CD4-positive, alpha-beta T cell treated with Interleukin-6 for 4 hours (primary cell): ENCODE results near the gene TLR8.
A peak's percentile ranks its signal among the peaks of the same experiment; 100 is the strongest.

ENCODE experiments used
- DNase-seq: peaks from one replicate; pipeline ENCODE4 v3.0.0-alpha.2; 2020; ENCODE audit warnings: mixed read lengths

Gene TLR8

DNA sequence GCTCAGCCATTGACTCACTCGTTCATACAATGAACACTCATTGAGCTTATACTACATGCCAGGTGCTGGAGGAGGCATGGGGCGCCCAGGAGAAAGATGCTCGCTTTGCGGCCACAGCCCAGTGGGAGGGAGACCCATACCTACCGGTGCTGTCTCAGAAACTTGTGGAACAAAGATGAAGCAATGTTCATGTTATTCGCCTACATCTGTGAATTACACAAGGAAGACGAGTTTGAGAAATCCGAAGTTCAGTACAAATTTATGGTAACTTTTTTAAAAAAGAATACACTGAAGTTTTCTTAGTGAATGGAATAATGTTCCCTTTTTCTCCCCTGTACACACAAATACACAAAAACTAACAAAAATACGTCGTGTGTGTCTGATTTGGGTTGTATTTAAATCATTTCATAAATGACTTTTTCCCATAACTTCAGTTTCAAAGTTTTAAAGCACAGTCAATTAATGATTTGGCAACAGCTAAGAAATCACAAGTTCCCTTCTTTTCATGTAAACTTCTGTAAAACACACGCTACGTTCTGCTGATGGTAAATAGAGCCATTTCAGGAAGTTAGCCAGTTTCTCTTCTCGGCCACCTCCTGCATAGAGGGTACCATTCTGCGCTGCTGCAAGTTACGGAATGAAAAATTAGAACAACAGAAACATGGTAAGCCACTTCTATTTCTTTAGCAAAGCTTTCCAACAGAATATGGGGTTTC, at the start of gene TLR8:
Gene TLR8 (plus strand): TSS at position 575 of the 716 bp plus-strand sequence. CDS start 87 bp downstream, at position 662.
- no peak for DNase-seq

DNA sequence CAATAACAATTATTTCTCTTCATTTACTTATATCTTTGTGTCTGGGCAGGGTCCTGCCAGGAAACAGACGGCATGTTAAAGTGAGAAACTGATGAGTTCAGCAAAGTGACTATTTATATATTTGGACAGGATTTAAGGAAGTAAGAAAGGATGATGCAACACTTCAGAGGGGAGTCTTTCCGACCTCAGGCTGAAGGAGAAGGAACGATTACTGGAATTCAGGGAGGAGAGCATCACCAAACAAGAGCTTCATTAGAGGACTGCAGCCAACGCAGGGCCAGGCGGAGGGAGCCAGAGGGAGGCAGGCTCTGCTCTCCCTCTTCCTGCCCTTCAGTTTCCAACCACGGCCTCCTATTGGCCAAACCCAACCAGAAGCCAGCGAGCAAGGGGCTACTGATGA, 41.1 kb upstream of the TLR8 start:
- DNase-seq, result no peak

- no peak for DNase-seq
Measured at GRCh38 chrX:12866451-12867377, 39.7 kb upstream of the TLR8 start, which contains the start of gene TLR7. Gene TLR7 (plus strand): TSS chrX:12867072. CDS start chrX:12867579, 507 bp downstream.

DNA sequence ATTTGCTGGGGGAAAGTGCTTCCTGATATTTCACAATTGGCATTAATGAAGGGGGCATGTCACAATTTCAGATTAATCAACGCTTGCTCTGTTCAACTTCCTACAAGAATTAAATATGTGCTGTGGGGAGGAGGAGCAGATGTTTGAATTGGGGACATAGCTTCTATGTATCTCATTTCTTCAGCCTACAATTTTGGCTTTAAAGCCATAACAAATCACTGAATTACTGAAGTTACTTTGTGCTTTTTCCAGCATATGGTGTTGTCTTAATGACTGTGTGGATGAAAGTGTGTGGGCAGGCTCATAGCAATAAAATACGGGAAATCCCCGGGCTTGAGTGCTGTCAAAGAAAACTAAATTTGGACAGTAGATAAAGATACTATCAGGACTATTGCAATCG, 38.7 kb upstream of the TLR8 start:
- DNase-seq, result no peak

GRCh38 chrX:12868747-12869146, 37.7 kb upstream of the TLR8 start:
- DNase-seq, result no peak

DNA sequence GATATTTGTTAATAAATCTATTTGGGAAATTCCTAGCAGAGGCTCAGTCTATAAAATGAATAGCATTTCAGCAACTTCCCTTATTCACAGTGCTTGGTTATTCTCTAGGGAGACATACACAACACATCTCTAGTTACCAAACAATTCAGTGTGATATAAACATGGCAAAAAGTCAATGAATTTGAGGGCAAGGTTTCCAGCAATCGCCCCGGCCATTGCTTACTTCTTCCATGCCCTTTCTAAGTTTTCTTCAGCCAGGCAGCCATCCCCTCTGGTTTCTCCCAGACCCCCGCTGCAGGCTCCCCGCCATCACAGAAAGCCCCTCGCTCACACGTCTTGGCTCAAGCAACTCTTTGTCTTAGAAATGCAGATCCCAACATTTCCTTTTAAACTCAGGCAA, 35.2 kb upstream of the TLR8 start:
- DNase-seq, result no peak

- DNase-seq, result no peak
Measured at GRCh38 chrX:12872741-12873140, 33.7 kb upstream of the TLR8 start.

DNA sequence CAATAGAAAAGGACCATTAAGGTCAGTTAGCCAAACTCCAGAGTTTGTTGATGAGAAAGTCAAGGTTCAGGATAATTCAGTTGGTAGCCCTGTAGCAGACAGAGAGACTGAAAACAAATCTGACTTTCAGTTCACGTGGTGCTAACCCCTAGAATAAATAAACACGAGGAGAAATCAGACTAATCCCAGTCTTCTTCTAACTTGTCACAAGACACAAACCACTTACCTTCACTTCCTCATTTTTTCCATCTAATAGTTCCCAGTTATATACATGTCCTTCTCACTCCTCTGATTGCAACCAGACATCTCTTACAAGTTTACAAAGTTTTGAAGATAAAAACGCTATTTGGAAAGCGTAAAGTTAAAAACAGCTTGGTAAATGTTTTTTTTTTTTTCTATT, 31.8 kb upstream of the TLR8 start:
- DNase-seq, result no peak

DNA sequence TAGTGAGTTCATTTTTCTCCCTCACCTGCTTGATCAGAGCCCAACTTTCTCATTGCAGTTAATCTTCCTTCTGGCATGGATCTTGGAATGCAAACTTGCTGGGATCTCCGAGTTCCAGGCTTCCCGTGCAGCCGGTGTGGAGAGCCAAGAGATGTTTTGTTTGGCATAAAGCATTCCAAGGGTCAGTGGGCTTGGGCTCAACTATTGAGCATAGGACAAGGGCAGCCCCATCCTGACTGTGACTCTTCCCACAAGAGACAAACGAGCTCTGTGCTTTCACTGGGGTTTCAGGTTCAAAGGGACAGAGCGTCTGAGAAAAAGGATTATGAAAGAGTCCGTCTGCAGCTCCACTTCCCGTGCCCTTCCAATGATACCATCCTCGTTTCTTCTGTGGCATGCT, 29.0 kb upstream of the TLR8 start:
- DNase-seq, result no peak

DNA sequence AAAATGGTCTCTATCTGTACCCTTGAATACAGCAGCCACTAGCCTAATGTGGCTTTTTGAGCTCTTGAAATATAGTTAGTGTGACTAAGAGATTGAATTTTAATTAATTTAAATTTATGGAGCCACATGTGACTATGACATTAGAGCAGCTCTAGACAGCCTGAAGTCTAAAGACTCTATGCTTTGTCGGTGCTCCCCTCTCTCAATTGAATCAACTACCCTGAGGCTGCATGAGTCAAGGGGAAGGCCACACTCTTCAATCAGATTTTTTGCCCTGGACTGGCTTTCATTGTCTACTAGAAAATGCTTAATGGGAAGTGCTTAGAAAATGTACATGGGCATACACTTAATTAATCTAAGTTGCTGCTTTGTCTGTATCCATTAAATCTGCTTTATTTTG, 27.9 kb upstream of the TLR8 start:
- no peak for DNase-seq

- DNase-seq, result no peak
Measured at GRCh38 chrX:12881914-12882313, 24.5 kb upstream of the TLR8 start.

- no peak for DNase-seq
Measured at GRCh38 chrX:12885508-12885907, 20.9 kb upstream of the TLR8 start.

DNA sequence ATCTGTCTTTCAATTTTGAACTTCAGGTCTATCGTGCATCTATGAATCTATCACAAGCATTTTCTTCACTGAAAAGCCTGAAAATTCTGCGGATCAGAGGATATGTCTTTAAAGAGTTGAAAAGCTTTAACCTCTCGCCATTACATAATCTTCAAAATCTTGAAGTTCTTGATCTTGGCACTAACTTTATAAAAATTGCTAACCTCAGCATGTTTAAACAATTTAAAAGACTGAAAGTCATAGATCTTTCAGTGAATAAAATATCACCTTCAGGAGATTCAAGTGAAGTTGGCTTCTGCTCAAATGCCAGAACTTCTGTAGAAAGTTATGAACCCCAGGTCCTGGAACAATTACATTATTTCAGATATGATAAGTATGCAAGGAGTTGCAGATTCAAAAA, 19.9 kb upstream of the TLR8 start:
- DNase-seq, result no peak

GRCh38 chrX:12887141-12887540, 19.3 kb upstream of the TLR8 start:
- DNase-seq, result no peak

GRCh38 chrX:12887767-12888166, 18.7 kb upstream of the TLR8 start:
- DNase-seq, result no peak

GRCh38 chrX:12890467-12890866, 16.0 kb upstream of the TLR8 start:
- DNase-seq, result no peak

DNA sequence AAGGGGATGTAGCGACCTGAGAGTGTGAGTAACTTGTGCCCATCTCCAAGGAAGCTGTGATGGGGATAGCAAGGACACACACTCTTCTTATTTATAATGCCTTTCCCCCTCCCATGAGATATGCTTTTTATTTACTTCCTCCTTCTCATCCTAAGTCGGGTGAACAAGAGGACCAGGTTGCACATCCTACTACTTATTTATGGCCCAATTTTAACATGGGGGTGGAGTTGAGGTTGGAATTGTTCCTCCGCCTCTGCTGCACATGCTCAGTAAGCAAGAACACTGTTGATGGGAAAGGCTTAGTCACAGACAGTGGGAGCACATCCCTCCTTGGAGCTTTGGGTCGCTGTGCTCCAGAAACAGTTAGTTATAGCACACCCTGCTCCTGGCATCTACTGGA, 15.2 kb upstream of the TLR8 start:
- DNase-seq, result no peak

GRCh38 chrX:12891915-12892506, 14.4 kb upstream of the TLR8 start:
- DNase-seq, result no peak

GRCh38 chrX:12892716-12893115, 13.7 kb upstream of the TLR8 start:
- no peak for DNase-seq

DNA sequence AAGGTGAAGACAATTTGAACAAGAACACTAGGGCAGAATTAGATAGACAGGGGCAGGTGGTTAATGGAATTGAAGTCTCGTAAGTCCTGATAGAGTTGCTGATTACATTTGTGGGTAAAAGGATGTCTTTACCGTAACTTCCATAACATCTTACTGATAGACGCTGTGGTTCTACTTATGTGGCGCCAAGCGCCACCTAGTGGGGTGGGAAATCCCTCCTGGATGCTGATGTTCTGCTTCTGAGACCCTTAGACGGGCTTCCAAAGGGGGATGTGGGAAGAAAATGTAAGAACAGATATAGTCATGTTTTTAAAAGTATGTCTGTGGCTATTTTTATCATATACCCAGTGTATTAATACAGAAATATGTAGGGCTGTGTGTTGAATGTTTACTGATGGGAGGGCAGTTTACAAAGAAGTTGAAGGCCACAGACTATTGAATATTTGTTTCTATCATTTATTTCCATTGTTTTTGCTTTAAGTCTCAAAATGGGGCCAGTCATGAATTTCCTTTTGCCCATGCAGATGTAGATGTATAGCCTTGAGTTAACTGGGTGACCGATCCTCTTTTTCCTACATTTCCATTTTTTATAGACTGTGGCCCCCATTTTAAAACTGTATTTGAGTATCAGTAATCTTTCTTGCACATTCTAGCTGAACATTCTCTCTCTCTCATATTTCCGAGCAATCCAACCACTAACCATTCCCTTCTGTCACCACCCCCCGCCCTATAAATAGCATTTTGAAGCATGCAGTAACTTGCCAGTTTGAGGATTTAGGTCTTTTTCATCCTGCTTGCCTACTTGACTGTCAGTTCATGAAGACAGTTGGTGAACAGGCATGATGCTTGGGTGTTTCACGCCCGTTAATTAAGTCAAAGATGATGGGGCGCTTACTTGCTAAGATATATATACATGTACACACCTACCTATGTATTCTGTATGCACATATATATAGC, 12.1 kb upstream of the TLR8 start:
- peak; percentile 57 for DNase-seq

- no peak for DNase-seq
Measured at GRCh38 chrX:12895866-12896265, 10.6 kb upstream of the TLR8 start.

- no peak for DNase-seq
Measured at GRCh38 chrX:12896935-12897334, 9.5 kb upstream of the TLR8 start.
